Measurements from ENCODE around the gene ADCY2. TPM values are rescaled to one million over a fixed set of nuclear protein-coding genes. Genes with fewer than 3 reads are reported as not detected.

Gene ADCY2
- total RNA-seq, 2 experiments from 2014 or later = not detected

- H3K27ac Mint-ChIP-seq = no peak overlapping the region
- peaks cover 1% of the 10 kb centered on the region for H3K36me3 Mint-ChIP-seq (ENCODE audit: low read depth)
- no peak overlapping the region for H3K4me3 Mint-ChIP-seq
- peaks cover 53% of the 10 kb centered on the region for H3K27me3 Mint-ChIP-seq (ENCODE audit: low read depth)
- intact Hi-C loops (cut with micrococcal nuclease) = no loop called here
- no peak for DNase-seq
- CTCF ChIA-PET = no interaction called here
- peaks cover 11% of the 10 kb centered on the region for H3K4me1 Mint-ChIP-seq (ENCODE audit: low read depth)
- no peaks in the 10 kb centered on the region for H3K9me3 Mint-ChIP-seq
Measured at GRCh38 chr5:7776442-7776841, 380.5 kb downstream of the ADCY2 start.

- H3K27me3 Mint-ChIP-seq (ENCODE audit: low read depth) = peaks cover 71% of the 10 kb centered on the region
- no peak overlapping the region for H3K4me3 Mint-ChIP-seq
- H3K9me3 Mint-ChIP-seq = no peaks in the 10 kb centered on the region
- DNase-seq = peak; percentile 5
- peaks cover 1% of the 10 kb centered on the region for H3K36me3 Mint-ChIP-seq (ENCODE audit: low read depth)
- CTCF ChIA-PET = no interaction called here
- intact Hi-C loops (cut with micrococcal nuclease) = no loop called here
- peaks cover 11% of the 10 kb centered on the region for H3K4me1 Mint-ChIP-seq (ENCODE audit: low read depth)
- no peak overlapping the region for H3K27ac Mint-ChIP-seq
Measured at GRCh38 chr5:7779019-7780005, 383.4 kb downstream of the ADCY2 start.

- intact Hi-C loops (cut with micrococcal nuclease) = no loop called here
- H3K36me3 Mint-ChIP-seq (ENCODE audit: low read depth) = no peaks in the 10 kb centered on the region
Measured at GRCh38 chr5:7781899-7782298, 386.0 kb downstream of the ADCY2 start.

GRCh38 chr5:7784683-7785380 lies 388.9 kb downstream of the ADCY2 start:
- Mint-ChIP-seq H3K27me3 (ENCODE audit: low read depth) (peaks cover 57% of the 10 kb centered on the region), H3K36me3 (ENCODE audit: low read depth) (no peaks in the 10 kb centered on the region), H3K27ac (no peak overlapping the region), H3K9me3 (no peaks in the 10 kb centered on the region), H3K4me1 (ENCODE audit: low read depth) (no peaks in the 10 kb centered on the region), H3K4me3 (no peak overlapping the region)
- DNase-seq = no peak
- intact Hi-C loops (cut with micrococcal nuclease) = no loop called here
- CTCF ChIA-PET = no interaction called here

More at GRCh38 chr5:7781899-7782298, 386.0 kb downstream of the ADCY2 start:
- Mint-ChIP-seq H3K4me3 (no peak overlapping the region), H3K4me1 (ENCODE audit: low read depth) (peaks cover 11% of the 10 kb centered on the region), H3K9me3 (no peaks in the 10 kb centered on the region), H3K27me3 (ENCODE audit: low read depth) (peaks cover 71% of the 10 kb centered on the region), H3K27ac (no peak overlapping the region)
- DNase-seq = no peak
- CTCF ChIA-PET = no interaction called here

GRCh38 chr5:7787770-7788169 lies 391.8 kb downstream of the ADCY2 start:
- intact Hi-C loops (cut with micrococcal nuclease) = no loop called here
- H3K4me1 Mint-ChIP-seq (ENCODE audit: low read depth) = no peaks in the 10 kb centered on the region
- H3K27ac Mint-ChIP-seq = no peak overlapping the region
- no peak for DNase-seq
- H3K9me3 Mint-ChIP-seq = no peaks in the 10 kb centered on the region
- no peak overlapping the region for H3K4me3 Mint-ChIP-seq
- no peaks in the 10 kb centered on the region for H3K36me3 Mint-ChIP-seq (ENCODE audit: low read depth)
- CTCF ChIA-PET = no interaction called here
- peaks cover 38% of the 10 kb centered on the region for H3K27me3 Mint-ChIP-seq (ENCODE audit: low read depth)

- Mint-ChIP-seq H3K36me3 (ENCODE audit: low read depth) (no peaks in the 10 kb centered on the region), H3K9me3 (no peaks in the 10 kb centered on the region), H3K27ac (no peak overlapping the region), H3K27me3 (ENCODE audit: low read depth) (peaks cover 25% of the 10 kb centered on the region), H3K4me1 (ENCODE audit: low read depth) (no peaks in the 10 kb centered on the region), H3K4me3 (no peak overlapping the region)
- no peak for DNase-seq
- intact Hi-C loops (cut with micrococcal nuclease) = no loop called here
- CTCF ChIA-PET = no interaction called here
Measured at GRCh38 chr5:7789567-7789966, 393.6 kb downstream of the ADCY2 start.

- CTCF ChIA-PET = no interaction called here
- peaks cover 13% of the 10 kb centered on the region for H3K27me3 Mint-ChIP-seq (ENCODE audit: low read depth)
- intact Hi-C loops (cut with micrococcal nuclease) = no loop called here
- DNase-seq = no peak
- no peaks in the 10 kb centered on the region for H3K9me3 Mint-ChIP-seq
- H3K4me3 Mint-ChIP-seq = no peak overlapping the region
- H3K4me1 Mint-ChIP-seq (ENCODE audit: low read depth) = no peaks in the 10 kb centered on the region
- no peak overlapping the region for H3K27ac Mint-ChIP-seq
- no peaks in the 10 kb centered on the region for H3K36me3 Mint-ChIP-seq (ENCODE audit: low read depth)
Measured at GRCh38 chr5:7793895-7794294, 398.0 kb downstream of the ADCY2 start.

GRCh38 chr5:7794311-7794710 lies 398.4 kb downstream of the ADCY2 start:
- Mint-ChIP-seq H3K36me3 (ENCODE audit: low read depth) (no peaks in the 10 kb centered on the region), H3K27ac (no peak overlapping the region), H3K4me3 (no peak overlapping the region), H3K9me3 (no peaks in the 10 kb centered on the region), H3K4me1 (ENCODE audit: low read depth) (no peaks in the 10 kb centered on the region), H3K27me3 (ENCODE audit: low read depth) (peaks cover 16% of the 10 kb centered on the region)
- CTCF ChIA-PET = interaction anchor here (1.0 kb wide), 1 partner anchor 23 kb away, joined by 4 read pairs; no protein-coding TSS in a partner anchor
- no peak for DNase-seq
- intact Hi-C loops (cut with micrococcal nuclease) = no loop called here

- DNase-seq = no peak
- Mint-ChIP-seq H3K4me3 (no peak overlapping the region), H3K27me3 (ENCODE audit: low read depth) (peaks cover 16% of the 10 kb centered on the region), H3K9me3 (no peaks in the 10 kb centered on the region), H3K4me1 (ENCODE audit: low read depth) (no peaks in the 10 kb centered on the region), H3K27ac (no peak overlapping the region), H3K36me3 (ENCODE audit: low read depth) (no peaks in the 10 kb centered on the region)
- intact Hi-C loops (cut with micrococcal nuclease) = no loop called here
- CTCF ChIA-PET = interaction anchor here (1.0 kb wide), 1 partner anchor 23 kb away, joined by 4 read pairs; no protein-coding TSS in a partner anchor
Measured at GRCh38 chr5:7794823-7795222, 398.9 kb downstream of the ADCY2 start.

GRCh38 chr5:7795306-7795705 lies 399.4 kb downstream of the ADCY2 start:
- CTCF ChIA-PET = interaction anchor here (1.0 kb wide), 1 partner anchor 22 kb away, joined by 4 read pairs; no protein-coding TSS in a partner anchor
- intact Hi-C loops (cut with micrococcal nuclease) = no loop called here
- DNase-seq = no peak
- no peaks in the 10 kb centered on the region for H3K4me1 Mint-ChIP-seq (ENCODE audit: low read depth)
- no peaks in the 10 kb centered on the region for H3K9me3 Mint-ChIP-seq
- H3K27ac Mint-ChIP-seq = no peak overlapping the region
- H3K4me3 Mint-ChIP-seq = no peak overlapping the region
- no peaks in the 10 kb centered on the region for H3K36me3 Mint-ChIP-seq (ENCODE audit: low read depth)
- H3K27me3 Mint-ChIP-seq (ENCODE audit: low read depth) = peaks cover 14% of the 10 kb centered on the region

GRCh38 chr5:7801891-7802614 lies 406.1 kb downstream of the ADCY2 start:
- peaks cover 15% of the 10 kb centered on the region for H3K27me3 Mint-ChIP-seq (ENCODE audit: low read depth)
- H3K9me3 Mint-ChIP-seq = no peaks in the 10 kb centered on the region
- CTCF ChIA-PET = interaction anchor here (1.0 kb wide), 1 partner anchor 30 kb away, joined by 3 read pairs; no protein-coding TSS in a partner anchor
- H3K27ac Mint-ChIP-seq = no peak overlapping the region
- intact Hi-C loops (cut with micrococcal nuclease) = no loop called here
- H3K4me3 Mint-ChIP-seq = no peak overlapping the region
- no peaks in the 10 kb centered on the region for H3K4me1 Mint-ChIP-seq (ENCODE audit: low read depth)
- no peak for DNase-seq
- no peaks in the 10 kb centered on the region for H3K36me3 Mint-ChIP-seq (ENCODE audit: low read depth)

GRCh38 chr5:7802855-7803254 lies 406.9 kb downstream of the ADCY2 start:
- DNase-seq = no peak
- intact Hi-C loops (cut with micrococcal nuclease) = no loop called here
- no peak overlapping the region for H3K4me3 Mint-ChIP-seq
- H3K27me3 Mint-ChIP-seq (ENCODE audit: low read depth) = peaks cover 15% of the 10 kb centered on the region
- no peaks in the 10 kb centered on the region for H3K9me3 Mint-ChIP-seq
- no peaks in the 10 kb centered on the region for H3K4me1 Mint-ChIP-seq (ENCODE audit: low read depth)
- no peaks in the 10 kb centered on the region for H3K36me3 Mint-ChIP-seq (ENCODE audit: low read depth)
- H3K27ac Mint-ChIP-seq = no peak overlapping the region
- CTCF ChIA-PET = interaction anchor here (1.0 kb wide), 1 partner anchor 47 kb away, joined by 3 read pairs; no protein-coding TSS in a partner anchor
